ENCODE data around the gene CEACAM19. TPM values are rescaled to one million over a fixed set of nuclear protein-coding genes. Genes with fewer than 3 reads are reported as not detected.
A peak's percentile ranks its signal among the peaks of the same experiment; 100 is the strongest.

Gene CEACAM19
- total and polyA plus RNA-seq, 2 of the 13 experiments (the other 11 are each of a cell fraction or from before 2014, with no cell fraction given), result 1.3 to 4.0 TPM

DNA sequence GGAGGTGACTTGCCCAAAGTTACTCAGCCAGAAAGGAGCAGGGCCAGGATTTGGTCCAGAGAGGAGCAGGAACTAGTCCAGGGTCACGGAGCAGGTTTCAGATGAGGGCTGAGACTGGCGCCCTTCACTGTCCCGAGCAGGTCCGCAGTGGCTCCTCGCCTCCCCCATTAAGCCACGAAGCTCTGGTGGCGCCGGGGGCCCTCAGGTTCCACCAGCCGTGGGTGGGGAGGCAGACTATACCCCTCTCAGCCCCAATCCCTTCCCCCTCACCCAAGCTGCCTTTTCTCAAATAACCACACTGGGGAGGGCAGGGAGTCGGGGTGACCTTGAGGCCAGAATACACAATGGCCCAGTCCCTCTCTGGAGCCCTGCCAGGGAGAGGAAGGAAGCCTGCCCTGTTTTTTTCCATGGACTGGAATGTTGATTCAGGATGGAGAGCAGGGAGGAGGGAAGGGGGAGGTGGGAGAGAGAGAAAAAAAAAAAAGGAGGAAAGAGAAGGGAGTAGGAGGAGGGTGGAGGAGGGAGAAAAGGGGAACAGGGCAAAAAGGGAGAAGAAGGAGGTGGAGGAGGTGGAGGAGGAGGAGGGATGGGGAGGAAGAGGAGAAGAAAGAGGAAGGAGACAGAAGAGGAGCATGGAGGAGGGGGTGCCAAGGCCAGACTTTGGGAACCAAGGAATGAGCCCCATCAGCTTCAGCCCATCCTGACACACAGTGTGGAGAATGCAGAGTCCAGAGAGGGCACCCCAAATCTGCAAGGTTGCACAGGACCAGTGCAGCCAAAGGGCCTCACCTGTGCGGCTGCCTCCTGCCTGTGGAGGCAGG is 47.4 kb downstream of the CEACAM19 start (continued):
- TF ChIP-seq, protein P1, sequence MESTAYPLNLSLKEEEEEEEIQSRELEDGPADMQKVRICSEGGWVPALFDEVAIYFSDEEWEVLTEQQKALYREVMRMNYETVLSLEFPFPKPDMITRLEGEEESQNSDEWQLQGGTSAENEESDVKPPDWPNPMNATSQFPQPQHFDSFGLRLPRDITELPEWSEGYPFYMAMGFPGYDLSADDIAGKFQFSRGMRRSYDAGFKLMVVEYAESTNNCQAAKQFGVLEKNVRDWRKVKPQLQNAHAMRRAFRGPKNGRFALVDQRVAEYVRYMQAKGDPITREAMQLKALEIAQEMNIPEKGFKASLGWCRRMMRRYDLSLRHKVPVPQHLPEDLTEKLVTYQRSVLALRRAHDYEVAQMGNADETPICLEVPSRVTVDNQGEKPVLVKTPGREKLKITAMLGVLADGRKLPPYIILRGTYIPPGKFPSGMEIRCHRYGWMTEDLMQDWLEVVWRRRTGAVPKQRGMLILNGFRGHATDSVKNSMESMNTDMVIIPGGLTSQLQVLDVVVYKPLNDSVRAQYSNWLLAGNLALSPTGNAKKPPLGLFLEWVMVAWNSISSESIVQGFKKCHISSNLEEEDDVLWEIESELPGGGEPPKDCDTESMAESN (CRISPR knock-in tag; conservative IDR thresholded peaks at IDR 0.05), result peak; percentile 51; the same call in 1 of the 2 replicates
- TF ChIP-seq ETV5 (CRISPR knock-in tag; IDR thresholded peaks at IDR 0.05; ENCODE audit: borderline replicate concordance), result peak; percentile 84
- TF ChIP-seq, protein P2, sequence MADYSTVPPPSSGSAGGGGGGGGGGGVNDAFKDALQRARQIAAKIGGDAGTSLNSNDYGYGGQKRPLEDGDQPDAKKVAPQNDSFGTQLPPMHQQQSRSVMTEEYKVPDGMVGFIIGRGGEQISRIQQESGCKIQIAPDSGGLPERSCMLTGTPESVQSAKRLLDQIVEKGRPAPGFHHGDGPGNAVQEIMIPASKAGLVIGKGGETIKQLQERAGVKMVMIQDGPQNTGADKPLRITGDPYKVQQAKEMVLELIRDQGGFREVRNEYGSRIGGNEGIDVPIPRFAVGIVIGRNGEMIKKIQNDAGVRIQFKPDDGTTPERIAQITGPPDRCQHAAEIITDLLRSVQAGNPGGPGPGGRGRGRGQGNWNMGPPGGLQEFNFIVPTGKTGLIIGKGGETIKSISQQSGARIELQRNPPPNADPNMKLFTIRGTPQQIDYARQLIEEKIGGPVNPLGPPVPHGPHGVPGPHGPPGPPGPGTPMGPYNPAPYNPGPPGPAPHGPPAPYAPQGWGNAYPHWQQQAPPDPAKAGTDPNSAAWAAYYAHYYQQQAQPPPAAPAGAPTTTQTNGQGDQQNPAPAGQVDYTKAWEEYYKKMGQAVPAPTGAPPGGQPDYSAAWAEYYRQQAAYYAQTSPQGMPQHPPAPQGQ (CRISPR knock-in tag; IDR thresholded peaks at IDR 0.05; ENCODE audit: borderline replicate concordance), result no peak
- peak; percentile 44; the same call in 1 of the 2 replicates for TF ChIP-seq KDM2A (CRISPR knock-in tag; IDR thresholded peaks at IDR 0.05; ENCODE audit: borderline replicate concordance, low read depth)
- 0 out of 2 replicates have a peak, but pooled peaks have one; percentile 19 for TF ChIP-seq HNF4G (IDR thresholded peaks at IDR 0.05; ENCODE audit: borderline replicate concordance, low read depth, low read length)
- TF ChIP-seq HNF4G (CRISPR knock-in tag; IDR thresholded peaks at IDR 0.05; ENCODE audit: borderline replicate concordance, low read depth), result no peak
- TF ChIP-seq TBX3 (IDR thresholded peaks at IDR 0.05; ENCODE audit: borderline replicate concordance), result no peak
- TF ChIP-seq, protein P3, sequence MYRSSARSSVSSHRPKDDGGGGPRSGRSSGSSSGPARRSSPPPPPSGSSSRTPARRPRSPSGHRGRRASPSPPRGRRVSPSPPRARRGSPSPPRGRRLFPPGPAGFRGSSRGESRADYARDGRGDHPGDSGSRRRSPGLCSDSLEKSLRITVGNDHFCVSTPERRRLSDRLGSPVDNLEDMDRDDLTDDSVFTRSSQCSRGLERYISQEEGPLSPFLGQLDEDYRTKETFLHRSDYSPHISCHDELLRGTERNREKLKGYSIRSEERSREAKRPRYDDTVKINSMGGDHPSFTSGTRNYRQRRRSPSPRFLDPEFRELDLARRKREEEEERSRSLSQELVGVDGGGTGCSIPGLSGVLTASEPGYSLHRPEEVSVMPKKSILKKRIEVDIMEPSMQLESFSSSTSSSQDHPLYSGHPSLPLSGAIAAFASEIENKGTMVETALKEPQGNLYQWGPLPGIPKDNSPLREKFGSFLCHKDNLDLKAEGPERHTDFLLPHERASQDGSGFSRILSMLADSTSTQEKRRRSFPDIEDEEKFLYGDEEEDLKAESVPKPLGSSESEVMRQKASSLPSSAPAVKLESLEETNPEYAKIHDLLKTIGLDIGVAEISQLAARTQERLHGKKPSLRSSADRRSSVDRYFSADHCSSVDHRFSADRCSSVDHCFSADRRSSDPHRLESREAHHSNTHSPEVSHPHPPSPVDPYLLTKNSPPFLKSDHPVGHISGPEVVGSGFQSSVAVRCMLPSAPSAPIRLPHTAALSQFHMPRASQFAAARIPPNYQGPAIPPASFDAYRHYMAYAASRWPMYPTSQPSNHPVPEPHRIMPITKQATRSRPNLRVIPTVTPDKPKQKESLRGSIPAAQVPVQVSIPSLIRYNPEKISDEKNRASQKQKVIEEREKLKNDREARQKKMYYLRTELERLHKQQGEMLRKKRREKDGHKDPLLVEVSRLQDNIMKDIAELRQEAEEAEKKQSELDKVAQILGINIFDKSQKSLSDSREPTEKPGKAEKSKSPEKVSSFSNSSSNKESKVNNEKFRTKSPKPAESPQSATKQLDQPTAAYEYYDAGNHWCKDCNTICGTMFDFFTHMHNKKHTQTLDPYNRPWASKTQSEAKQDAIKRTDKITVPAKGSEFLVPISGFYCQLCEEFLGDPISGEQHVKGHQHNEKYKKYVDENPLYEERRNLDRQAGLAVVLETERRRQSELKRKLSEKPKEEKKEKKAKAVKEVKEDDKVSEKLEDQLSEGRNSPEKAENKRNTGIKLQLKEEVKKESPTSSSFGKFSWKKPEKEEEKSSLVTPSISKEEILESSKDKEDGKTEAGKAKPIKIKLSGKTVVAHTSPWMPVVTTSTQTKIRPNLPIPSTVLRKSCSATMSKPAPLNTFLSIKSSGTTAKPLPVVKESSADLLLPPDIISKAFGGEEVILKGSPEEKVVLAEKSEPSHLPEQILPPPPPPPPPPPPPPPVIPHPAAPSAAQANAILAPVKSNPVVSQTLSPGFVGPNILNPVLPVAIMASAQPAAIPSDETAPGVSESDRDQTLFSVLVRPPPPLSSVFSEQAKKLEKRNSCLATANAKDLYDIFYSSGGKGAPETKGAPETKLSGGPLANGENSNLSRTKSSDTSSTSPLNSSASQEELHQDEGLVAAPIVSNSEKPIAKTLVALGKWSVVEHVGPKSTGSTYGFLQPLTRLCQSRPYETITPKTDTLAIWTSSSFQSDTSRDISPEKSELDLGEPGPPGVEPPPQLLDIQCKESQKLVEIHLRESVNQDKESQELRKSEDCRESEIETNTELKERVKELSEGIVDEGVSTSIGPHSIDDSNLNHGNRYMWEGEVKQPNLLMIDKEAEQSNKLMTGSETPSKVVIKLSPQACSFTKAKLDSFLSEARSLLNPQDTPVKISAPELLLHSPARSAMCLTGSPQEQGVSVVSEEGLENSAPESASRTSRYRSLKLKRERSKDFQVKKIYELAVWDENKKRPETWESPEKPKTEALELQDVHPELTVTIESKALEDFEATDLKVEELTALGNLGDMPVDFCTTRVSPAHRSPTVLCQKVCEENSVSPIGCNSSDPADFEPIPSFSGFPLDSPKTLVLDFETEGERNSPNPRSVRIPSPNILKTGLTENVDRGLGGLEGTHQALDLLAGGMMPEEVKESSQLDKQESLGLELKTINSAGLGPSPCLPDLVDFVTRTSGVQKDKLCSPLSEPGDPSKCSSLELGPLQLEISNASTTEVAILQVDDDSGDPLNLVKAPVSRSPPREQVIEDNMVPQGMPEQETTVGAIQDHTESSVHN (CRISPR knock-in tag; IDR thresholded peaks at IDR 0.05), result 0 out of 2 replicates have a peak, but pooled peaks have one; percentile 53
- TF ChIP-seq, protein P4, sequence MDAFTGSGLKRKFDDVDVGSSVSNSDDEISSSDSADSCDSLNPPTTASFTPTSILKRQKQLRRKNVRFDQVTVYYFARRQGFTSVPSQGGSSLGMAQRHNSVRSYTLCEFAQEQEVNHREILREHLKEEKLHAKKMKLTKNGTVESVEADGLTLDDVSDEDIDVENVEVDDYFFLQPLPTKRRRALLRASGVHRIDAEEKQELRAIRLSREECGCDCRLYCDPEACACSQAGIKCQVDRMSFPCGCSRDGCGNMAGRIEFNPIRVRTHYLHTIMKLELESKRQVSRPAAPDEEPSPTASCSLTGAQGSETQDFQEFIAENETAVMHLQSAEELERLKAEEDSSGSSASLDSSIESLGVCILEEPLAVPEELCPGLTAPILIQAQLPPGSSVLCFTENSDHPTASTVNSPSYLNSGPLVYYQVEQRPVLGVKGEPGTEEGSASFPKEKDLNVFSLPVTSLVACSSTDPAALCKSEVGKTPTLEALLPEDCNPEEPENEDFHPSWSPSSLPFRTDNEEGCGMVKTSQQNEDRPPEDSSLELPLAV (CRISPR knock-in tag; conservative IDR thresholded peaks at IDR 0.05; ENCODE audit: low read depth), result no peak
- peak; percentile 99 for TF ChIP-seq ZNF746 (CRISPR knock-in tag; IDR thresholded peaks at IDR 0.05)
- TF ChIP-seq, protein P5, sequence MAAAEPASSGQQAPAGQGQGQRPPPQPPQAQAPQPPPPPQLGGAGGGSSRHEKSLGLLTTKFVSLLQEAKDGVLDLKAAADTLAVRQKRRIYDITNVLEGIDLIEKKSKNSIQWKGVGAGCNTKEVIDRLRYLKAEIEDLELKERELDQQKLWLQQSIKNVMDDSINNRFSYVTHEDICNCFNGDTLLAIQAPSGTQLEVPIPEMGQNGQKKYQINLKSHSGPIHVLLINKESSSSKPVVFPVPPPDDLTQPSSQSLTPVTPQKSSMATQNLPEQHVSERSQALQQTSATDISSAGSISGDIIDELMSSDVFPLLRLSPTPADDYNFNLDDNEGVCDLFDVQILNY (CRISPR knock-in tag; conservative IDR thresholded peaks at IDR 0.05), result no peak
